ENCODE data around the gene C5.

GRCh38 chr9:120940573-120940972 is 109.5 kb downstream of the C5 start:
- TF ChIP-seq POLR2A (IDR thresholded peaks at IDR 0.05), result no peak
- TF ChIP-seq CTCF (IDR thresholded peaks at IDR 0.05), result no peak

All from Peyer's patch (tissue), 4 donors.